OCI-LY3 (cell line): ENCODE results near the gene QRICH2.

Source experiments
- EZH2phosphoT487 ChIP-seq: fragments of 200-600 bp; shearing (Covaris generic); IDR thresholded peaks from 2 replicates; pipeline ENCODE4 v1.6.1; 2018; ENCODE audit warnings: antibody characterized with exemption, mixed run types, low read depth
- TF ChIP-seq, protein P1 (sequence below): fragments of 200-600, 300-600 bp; sonication (generic); IDR thresholded peaks from 2 replicates; pipeline ENCODE4 v1.5.1; 2014; ENCODE audit warnings: antibody characterized with exemption, low read length, low read depth

- TF ChIP-seq, protein P1, sequence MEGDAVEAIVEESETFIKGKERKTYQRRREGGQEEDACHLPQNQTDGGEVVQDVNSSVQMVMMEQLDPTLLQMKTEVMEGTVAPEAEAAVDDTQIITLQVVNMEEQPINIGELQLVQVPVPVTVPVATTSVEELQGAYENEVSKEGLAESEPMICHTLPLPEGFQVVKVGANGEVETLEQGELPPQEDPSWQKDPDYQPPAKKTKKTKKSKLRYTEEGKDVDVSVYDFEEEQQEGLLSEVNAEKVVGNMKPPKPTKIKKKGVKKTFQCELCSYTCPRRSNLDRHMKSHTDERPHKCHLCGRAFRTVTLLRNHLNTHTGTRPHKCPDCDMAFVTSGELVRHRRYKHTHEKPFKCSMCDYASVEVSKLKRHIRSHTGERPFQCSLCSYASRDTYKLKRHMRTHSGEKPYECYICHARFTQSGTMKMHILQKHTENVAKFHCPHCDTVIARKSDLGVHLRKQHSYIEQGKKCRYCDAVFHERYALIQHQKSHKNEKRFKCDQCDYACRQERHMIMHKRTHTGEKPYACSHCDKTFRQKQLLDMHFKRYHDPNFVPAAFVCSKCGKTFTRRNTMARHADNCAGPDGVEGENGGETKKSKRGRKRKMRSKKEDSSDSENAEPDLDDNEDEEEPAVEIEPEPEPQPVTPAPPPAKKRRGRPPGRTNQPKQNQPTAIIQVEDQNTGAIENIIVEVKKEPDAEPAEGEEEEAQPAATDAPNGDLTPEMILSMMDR = no peak
- TF ChIP-seq EZH2phosphoT487 = no peak
Observed at GRCh38 chr17:76265624-76266243, 42.3 kb downstream of the QRICH2 start.
